ENCODE data around the gene AGBL4.

The AGBL4 gene

DNA sequence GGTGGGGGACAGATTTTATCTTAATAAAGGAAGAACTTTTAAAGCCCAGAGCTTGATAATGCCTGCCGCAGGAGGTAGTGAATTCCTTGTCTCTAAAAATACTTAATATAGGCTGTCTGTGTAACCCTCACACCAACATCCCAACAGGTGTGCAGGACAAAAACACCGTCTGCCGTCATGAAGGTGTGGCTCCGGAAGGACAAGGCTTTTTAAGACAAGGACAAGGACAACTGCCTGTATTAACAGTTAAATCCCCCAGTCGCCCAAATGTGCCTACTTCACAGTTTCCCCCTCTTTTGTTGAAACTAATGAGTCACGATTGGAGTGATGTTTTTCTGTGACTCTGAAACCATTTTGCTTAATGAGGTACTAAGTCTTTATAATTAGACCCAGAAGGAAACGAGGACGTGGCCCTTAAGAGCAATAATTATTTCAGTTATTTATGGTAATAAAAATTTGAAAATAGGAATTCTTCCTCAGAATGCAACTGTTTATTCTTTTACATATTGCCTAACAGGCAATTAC is 1524.5 kb downstream of the AGBL4 start:
- DNase-seq, result no peak

DNA sequence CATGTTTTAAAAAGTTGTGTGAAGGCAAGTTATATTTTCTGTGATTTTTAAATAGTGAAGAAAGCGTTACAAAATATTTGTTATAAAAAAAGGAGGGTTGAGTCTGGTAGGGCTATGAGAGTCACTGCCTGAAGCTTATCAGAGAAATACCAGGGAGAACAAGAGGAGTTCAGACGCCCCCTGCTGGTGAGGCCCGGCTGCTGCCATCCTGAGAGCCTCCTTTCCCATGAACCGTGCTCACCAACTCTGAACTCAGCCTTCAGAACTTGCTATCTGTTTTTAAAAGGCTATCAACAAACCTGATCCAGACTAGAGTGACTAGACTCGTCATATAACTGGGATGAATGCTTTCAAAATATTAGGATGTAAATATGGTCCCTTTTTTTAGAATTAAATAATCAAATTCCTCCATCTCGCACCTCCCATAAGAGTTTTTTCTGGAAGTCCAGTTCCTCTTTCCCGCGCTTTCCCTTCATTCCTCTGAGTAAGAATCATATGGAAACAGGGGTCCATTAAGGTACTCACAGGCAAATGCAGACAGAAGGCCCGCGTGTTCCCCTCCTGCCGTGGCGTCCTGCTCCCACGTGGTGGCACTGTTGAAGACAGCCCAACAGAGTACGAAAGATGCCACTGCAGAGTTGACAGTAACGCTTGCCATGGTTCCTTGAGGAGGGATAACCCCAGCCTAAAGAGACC is 1525.5 kb downstream of the AGBL4 start:
- DNase-seq, result peak; percentile 57

DNA sequence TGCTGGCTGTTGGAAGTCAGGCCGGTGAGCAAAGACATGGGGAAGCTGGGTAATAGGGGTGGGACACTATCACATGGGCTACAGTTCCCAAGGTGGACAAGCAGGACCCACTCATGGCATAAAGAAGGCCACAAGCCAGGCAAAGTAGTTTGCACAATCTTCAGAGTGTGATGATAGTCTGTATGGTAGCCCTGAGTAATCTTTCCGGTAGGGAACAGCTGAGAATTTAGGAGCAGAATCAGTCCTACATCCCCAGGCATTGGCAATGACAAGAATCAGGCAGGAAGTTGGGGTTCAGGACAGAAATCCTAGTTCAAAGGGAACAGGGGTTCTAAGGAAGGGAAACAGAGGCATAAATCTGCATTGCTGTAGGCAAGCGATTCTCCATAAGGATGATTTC is 1527.8 kb downstream of the AGBL4 start:
- DNase-seq, result no peak

DNA sequence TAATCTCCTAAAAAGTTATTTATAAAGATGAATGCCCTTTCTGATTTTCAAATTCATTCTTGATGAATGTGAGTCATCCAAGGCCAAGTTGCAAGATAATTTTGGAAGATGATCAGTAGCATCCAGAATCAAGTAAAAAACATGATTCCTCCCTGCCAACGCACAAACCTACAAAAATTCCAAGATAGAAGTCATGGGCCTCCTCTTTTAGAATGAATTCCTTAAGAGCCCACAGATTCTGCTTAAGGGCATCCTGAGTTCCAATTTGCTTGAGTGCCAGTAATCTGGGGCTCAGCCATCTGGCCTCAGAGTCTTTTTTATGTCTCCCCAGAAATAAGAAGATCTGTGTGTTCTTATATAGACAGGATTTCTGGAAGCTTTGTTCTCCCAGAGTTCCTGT is 1528.6 kb downstream of the AGBL4 start:
- DNase-seq, result no peak

DNA sequence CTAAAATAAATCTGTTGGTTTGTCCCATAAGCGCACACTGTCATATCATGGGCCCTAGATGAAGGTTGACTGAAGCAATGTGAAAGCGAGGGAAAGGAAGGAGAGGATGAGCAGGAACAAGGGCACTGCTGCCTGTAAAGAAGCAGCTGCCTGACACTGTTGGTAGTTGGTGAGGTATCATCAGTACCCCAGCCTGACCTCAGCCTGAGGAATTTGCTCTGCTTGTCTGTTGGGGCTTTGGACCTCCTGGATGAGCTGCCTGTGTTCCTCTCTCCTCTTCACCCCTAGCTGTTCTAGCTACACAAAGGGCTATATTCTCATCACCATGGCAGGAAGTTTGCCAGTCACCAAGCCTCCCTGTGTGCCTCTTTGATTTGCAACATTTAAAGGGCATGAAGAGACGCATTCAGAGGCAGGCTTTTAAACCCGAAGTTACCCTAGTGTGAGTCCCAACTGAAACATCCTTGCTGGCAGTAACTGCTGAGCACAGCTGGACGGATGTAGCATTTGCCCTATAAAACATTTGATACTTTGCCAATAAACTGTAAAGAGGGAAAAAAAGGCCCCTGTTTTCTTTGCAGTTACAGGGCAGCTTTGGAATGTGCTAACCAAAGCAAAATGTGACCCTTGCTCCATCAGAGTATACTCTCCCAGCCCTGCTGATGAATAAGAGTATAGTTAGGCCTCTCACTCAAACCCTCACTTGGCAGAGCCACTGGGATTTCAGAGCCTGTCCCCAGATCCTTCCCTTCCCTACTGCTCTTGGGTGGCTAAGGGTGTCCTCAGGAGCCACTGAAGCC is 1529.6 kb downstream of the AGBL4 start:
- no peak for DNase-seq

DNA sequence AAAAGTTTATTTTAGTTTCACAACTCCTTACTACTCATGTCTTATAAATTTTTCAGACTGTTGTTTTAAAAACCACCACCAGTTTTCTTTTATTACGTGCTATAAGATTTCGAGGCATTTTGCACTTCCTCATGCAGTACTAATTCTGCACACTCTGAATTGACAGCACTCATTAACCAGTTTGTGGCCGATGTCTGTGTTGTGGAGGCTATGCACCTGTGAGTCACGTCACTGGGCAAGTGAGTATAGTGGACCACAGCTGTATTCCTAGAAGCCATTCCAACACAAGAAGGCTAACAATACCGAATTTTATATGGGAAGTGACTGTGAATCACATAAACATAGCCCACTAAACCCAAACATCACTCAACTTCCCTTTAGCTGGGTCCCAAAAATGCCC is 1530.7 kb downstream of the AGBL4 start:
- no peak for DNase-seq

DNA sequence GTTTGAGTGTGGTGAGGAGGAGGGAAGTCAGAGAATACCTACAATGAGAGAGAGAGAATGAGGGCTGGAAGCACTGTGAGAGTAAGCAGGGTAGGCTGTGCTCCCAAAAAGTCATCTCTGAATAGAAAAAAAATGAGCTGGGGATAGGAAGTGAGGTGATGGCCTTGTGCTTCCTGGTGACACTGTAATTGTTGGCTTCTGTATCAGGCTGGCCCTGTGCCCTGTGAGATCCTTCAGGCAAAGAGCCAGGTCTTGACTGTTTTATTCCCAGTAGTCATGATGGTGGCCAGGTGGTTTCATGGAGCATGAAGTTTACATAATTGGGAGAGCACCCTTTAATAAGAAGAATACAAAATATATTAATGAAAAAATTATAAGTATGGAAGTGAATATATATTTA is 1531.4 kb downstream of the AGBL4 start:
- no peak for DNase-seq

DNA sequence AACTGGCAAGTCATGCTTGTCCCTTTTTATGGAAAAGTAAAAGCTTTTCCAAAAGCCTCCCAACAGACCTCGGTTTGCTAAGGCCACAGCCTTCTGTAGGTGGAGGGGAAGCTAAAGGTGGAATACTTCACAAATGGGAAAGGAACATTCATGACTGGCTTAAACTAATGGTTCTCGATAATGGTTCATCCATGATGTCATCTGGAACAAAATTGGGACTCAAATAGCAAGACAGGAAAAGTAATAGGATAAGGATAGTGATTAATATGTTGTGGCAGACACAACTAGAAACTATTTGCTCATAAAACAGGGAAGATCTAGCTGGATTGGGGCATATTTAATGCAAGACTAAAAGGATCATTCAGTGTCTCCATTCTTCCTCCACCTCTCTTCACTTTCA is 1535.0 kb downstream of the AGBL4 start:
- no peak for DNase-seq

Data from CD4-positive, alpha-beta T cell treated with Interleukin-17A for 1 hour (primary cell).